Body of pancreas (tissue), 4 donors: ENCODE data around the gene CADM2. TPM values are rescaled to one million over a fixed set of nuclear protein-coding genes. Genes with fewer than 3 reads are reported as not detected.

ENCODE experiments used
- ATAC-seq: fragments of 150-250 bp; one replicate; pipeline ENCODE4 v1.9.1; 2016
- DNase-seq, 4 donors: peaks; one replicate each; pipeline ENCODE4 v3.0.0-alpha.2; 2019
- H3K27ac ChIP-seq, 4 donors: fragments of 200-600 bp; sonication (generic); 1 replicate in 3 of 4; 2 replicates in 1 of 4; pipeline versions ENCODE4 v1.5.1 to v1.6.1; 2016 to 2019; ENCODE audit warnings: mild to moderate bottlenecking in 1 of 4, mixed read lengths in 1 of 4, moderate library complexity in 1 of 4
- H3K27me3 ChIP-seq, 2 donors: fragments of 200-600 bp; sonication (generic); one replicate each; pipeline ENCODE4 v1.6.0; 2016; ENCODE audit warnings: mild to moderate bottlenecking in 1 of 2
- H3K36me3 ChIP-seq, 2 donors: fragments of 200-600 bp; sonication (generic); replicated peaks in 1 of 2; 2 replicates each; pipeline ENCODE4 v1.5.1; 2016; ENCODE audit warnings: low read depth in 2 of 2; ENCODE audit not compliant: insufficient read depth in 1 of 2
- H3K4me1 ChIP-seq: fragments of 200-600 bp; sonication (generic); one replicate; pipeline ENCODE4 v1.6.0; 2016
- H3K4me3 ChIP-seq, 2 donors: fragments of 200-600 bp; sonication (generic); 1 replicate in 1 of 2; 2 replicates in 1 of 2; pipeline ENCODE4 v1.5.1; 2016 to 2019
- H3K9me3 ChIP-seq, 3 donors: fragments of 200-600 bp; sonication (generic); 1 replicate in 2 of 3; 2 replicates in 1 of 3; pipeline ENCODE4 v1.5.1; 2016
- POLR2A ChIP-seq, 3 donors: fragments of 450-650 bp; IDR thresholded peaks; one replicate each; pipeline ENCODE4 v1.6.1; 2016; ENCODE audit warnings: antibody characterized with exemption in 3 of 3, mild to moderate bottlenecking in 2 of 3
- WGBS, 2 donors: methylation state at CpG; one replicate each; pipeline ENCODE4 v1.1.5; 2017; 5-methylcytosine and 5-hydroxymethylcytosine counted together
- intact Hi-C: fragments of 100-400 bp; cut with DNase I; formaldehyde crosslinking; loops from one replicate; pipeline ENCODE4 v1.15.1; 2023
- total RNA-seq, 2 donors: library from RNA; depleted of rRNA; stranded (reverse); fragments of >200 nt; gene quantifications; one replicate each; pipeline ENCODE4 v1.1.0, GENCODE V29; 2016
- TF ChIP-seq, protein P1 (sequence below), 7 experiments: fragments of 450-650 bp in 4 of 7; fragments of 200-600 bp in 3 of 7; sonication (generic) in 3 of 7; IDR thresholded peaks; one replicate each; pipeline ENCODE4 v1.5.1; 2016 to 2019; ENCODE audit warnings: antibody characterized with exemption in 7 of 7

Gene CADM2
- total RNA-seq, 2 donors from 2014 or later = 0.26 to 1.3 TPM

DNA sequence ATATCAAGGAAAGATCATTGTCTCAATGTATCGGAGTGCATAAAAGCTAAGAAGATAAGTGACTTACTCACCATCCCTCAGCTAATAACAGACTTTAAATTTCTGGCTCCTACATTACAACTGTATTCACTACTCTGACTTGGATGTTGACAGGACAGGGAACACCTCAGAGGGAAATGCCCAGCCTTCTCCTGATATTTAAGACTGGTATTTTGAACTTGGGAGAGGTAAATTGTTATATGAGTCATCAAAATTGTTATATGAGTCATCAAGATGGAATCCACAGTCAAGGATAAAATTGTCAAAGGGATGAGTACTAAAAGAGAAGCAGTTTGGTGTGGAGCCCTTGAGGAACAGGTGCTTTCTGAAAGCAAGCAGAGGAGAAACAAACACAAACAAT lies 1070.8 kb downstream of the CADM2 start:
- H3K4me1 ChIP-seq = no peaks in the 10 kb centered on the region
- DNase-seq (no peak), ATAC-seq (no peak)
- H3K27ac ChIP-seq = no peak overlapping the region
- no peak overlapping the region for H3K4me3 ChIP-seq
- WGBS, 2 donors = 79 to 83% methylated on average over 1 of the region's 1 CpG
- H3K36me3 ChIP-seq = no peaks in the 10 kb centered on the region
- TF ChIP-seq, protein P1, sequence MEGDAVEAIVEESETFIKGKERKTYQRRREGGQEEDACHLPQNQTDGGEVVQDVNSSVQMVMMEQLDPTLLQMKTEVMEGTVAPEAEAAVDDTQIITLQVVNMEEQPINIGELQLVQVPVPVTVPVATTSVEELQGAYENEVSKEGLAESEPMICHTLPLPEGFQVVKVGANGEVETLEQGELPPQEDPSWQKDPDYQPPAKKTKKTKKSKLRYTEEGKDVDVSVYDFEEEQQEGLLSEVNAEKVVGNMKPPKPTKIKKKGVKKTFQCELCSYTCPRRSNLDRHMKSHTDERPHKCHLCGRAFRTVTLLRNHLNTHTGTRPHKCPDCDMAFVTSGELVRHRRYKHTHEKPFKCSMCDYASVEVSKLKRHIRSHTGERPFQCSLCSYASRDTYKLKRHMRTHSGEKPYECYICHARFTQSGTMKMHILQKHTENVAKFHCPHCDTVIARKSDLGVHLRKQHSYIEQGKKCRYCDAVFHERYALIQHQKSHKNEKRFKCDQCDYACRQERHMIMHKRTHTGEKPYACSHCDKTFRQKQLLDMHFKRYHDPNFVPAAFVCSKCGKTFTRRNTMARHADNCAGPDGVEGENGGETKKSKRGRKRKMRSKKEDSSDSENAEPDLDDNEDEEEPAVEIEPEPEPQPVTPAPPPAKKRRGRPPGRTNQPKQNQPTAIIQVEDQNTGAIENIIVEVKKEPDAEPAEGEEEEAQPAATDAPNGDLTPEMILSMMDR (IDR thresholded peaks at IDR 0.05) = no peak
- TF ChIP-seq POLR2A (IDR thresholded peaks at IDR 0.05) = no peak
- no peaks in the 10 kb centered on the region for H3K9me3 ChIP-seq
- no peaks in the 10 kb centered on the region for H3K27me3 ChIP-seq
- intact Hi-C loops = no loop called here

DNA sequence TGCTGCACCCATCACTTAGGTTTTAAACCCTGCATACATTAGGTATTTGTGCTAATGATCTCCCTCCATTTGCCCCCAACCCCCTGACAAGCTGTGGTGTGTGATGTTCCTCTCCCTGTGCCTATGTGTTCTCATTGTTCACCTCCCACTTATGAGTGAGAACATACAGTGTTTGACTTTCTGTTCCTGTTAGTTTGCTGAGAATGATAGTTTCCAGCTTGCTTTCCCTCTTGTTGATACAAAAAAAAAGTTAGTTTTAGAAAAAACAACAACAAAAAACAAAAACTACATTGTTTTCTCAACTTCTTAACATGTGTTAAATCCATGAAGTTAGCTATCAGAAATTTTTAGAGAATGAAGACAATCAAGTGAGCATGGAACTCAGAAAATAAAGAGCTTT lies 1079.1 kb downstream of the CADM2 start:
- Histone ChIP-seq H3K27me3 (no peaks in the 10 kb centered on the region), H3K36me3 (no peaks in the 10 kb centered on the region), H3K9me3 (no peaks in the 10 kb centered on the region), H3K27ac (no peak overlapping the region), H3K4me3 (no peak overlapping the region), H3K4me1 (no peaks in the 10 kb centered on the region)
- no peak for ATAC-seq
- TF ChIP-seq, protein P1 (IDR thresholded peaks at IDR 0.05) = no peak
- TF ChIP-seq POLR2A (IDR thresholded peaks at IDR 0.05) = no peak
- intact Hi-C loops = no loop called here
- no peak for DNase-seq

DNA sequence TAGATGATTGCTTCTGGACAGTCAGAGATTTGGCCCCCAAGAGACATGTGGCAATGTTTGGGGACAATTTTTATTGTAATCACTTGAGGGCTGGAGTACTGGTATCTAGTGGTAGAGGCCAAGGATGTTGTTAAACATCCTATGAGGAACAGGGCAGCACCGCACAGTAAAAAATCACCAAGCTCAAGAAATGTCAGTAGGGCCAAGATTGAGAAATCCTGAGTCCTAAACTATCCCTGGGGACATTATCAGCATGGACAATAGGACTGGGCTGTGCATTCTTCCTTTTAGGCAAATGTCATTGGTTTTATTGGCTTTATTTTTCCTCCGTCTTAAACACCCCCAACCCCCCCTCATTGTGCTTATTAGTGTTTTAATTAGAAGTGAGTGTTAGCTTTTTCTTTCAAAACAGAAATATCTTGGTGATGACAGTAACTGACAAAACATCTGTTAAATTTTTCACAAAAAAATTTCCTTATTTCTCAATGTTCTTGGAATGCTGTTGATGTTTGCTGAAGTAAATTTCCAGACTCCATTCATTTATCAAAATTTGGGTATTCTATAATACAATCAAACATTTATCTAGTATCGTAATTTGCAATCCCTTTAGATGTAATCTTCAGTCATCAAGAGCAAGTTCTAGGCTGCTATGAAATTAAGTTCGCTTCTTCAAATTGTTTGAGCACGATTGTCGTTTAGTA lies 1087.8 kb downstream of the CADM2 start:
- intact Hi-C loops = no loop called here
- H3K9me3 ChIP-seq = no peaks in the 10 kb centered on the region
- no peaks in the 10 kb centered on the region for H3K27me3 ChIP-seq
- H3K4me1 ChIP-seq = no peaks in the 10 kb centered on the region
- H3K4me3 ChIP-seq = no peak overlapping the region
- WGBS, 2 donors = 57 to 70% methylated on average over 6 of the region's 6 CpGs
- DNase-seq (no peak), ATAC-seq (no peak)
- H3K36me3 ChIP-seq = no peaks in the 10 kb centered on the region
- TF ChIP-seq, protein P1 (IDR thresholded peaks at IDR 0.05) = no peak
- no peak for TF ChIP-seq POLR2A (IDR thresholded peaks at IDR 0.05)
- no peak overlapping the region for H3K27ac ChIP-seq

DNA sequence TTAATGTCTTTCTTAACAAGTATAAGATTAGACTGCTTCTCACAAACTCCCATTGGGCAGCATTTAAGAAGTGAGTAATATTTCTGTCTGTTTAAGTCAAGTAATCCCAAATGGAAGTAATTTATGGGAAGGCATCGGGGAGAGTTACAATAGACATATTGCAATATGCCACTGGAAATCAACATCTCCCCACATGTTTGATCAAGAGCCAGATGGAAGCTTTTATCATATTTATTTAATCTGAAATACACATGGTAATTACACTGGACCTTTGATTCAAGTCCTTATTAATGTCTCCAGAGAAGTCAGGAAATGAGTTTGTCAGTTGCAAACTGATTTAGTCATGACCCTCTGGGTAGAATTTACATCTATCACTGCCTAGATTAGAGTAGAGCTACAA lies 1088.4 kb downstream of the CADM2 start:
- ATAC-seq (no peak), DNase-seq (no peak)
- H3K36me3 ChIP-seq = no peaks in the 10 kb centered on the region
- H3K27me3 ChIP-seq = no peaks in the 10 kb centered on the region
- TF ChIP-seq, protein P1 (IDR thresholded peaks at IDR 0.05) = no peak
- no peak for TF ChIP-seq POLR2A (IDR thresholded peaks at IDR 0.05)
- no peaks in the 10 kb centered on the region for H3K9me3 ChIP-seq
- intact Hi-C loops = no loop called here
- H3K27ac ChIP-seq = no peak overlapping the region
- H3K4me3 ChIP-seq = no peak overlapping the region
- no peaks in the 10 kb centered on the region for H3K4me1 ChIP-seq
- 42 to 56% methylated on average over 1 of the region's 1 CpG for WGBS, 2 donors

DNA sequence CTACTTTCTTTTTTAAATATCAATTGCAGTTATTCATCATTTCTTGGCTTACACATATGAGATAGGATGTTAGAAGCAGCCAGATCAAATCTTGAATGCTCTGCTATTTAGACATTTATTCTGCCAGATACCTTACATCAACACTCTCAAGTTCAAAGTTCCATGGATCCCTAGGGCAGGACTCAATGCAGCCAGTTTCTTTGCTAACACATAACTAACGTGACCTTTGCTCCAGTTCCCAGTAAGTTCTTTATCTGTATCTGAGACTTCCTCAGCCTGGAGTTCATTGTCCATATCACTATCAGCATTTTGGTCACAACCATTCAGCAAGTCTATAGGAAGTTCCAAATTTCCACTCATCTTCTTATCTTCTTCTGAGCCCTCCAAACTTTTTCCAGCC lies 1092.3 kb downstream of the CADM2 start:
- H3K4me3 ChIP-seq = no peak overlapping the region
- DNase-seq (no peak), ATAC-seq (no peak)
- intact Hi-C loops = no loop called here
- H3K27ac ChIP-seq = no peak overlapping the region
- H3K36me3 ChIP-seq = no peaks in the 10 kb centered on the region
- no peaks in the 10 kb centered on the region for H3K4me1 ChIP-seq
- no peaks in the 10 kb centered on the region for H3K27me3 ChIP-seq
- TF ChIP-seq, protein P1 (IDR thresholded peaks at IDR 0.05) = no peak
- no peak for TF ChIP-seq POLR2A (IDR thresholded peaks at IDR 0.05)
- H3K9me3 ChIP-seq = no peaks in the 10 kb centered on the region
- 53 to 63% methylated on average over 1 of the region's 1 CpG for WGBS, 2 donors
